HepG2 (cell line): ENCODE results near the gene GMFB. TPM values are rescaled to one million over a fixed set of nuclear protein-coding genes. Genes with fewer than 3 reads are reported as not detected.

ENCODE experiments used
- ARID5B ChIP-seq: IDR thresholded peaks from 2 replicates; pipeline ENCODE4 v1.4.0; 2020; ENCODE audit warnings: mild to moderate bottlenecking, missing genetic modification reagents
- BHLHE40 ChIP-seq: IDR thresholded peaks from 2 replicates; pipeline ENCODE4 v1.6.1; 2011; ENCODE audit warnings: low read length, improper control_type of control experiment
- CEBPB ChIP-seq: IDR thresholded peaks from 2 replicates; pipeline ENCODE4 v1.6.1; 2011; ENCODE audit warnings: low read depth, low read length, improper control_type of control experiment, borderline replicate concordance
- DNMT1 ChIP-seq: sonication (generic); formaldehyde crosslinking; IDR thresholded peaks from 2 replicates; pipeline ENCODE4 v1.5.1; 2020; ENCODE audit warnings: mild to moderate bottlenecking, missing genetic modification reagents
- EEA1 ChIP-seq: sonication (generic); formaldehyde crosslinking; IDR thresholded peaks from 2 replicates; pipeline ENCODE4 v1.5.1; 2020; ENCODE audit warnings: mild to moderate bottlenecking, missing genetic modification reagents, borderline replicate concordance
- FUBP1 ChIP-seq: sonication (generic); formaldehyde crosslinking; IDR thresholded peaks from 2 replicates; pipeline ENCODE4 v1.5.1; 2020; ENCODE audit warnings: missing genetic modification reagents, mild to moderate bottlenecking, borderline replicate concordance
- KDM5A ChIP-seq: fragments of 200-600 bp; sonication (generic); IDR thresholded peaks from 2 replicates; pipeline ENCODE4 v1.7.0; 2018; ENCODE audit warnings: antibody characterized with exemption, mild to moderate bottlenecking, low read length, borderline replicate concordance
- POGK ChIP-seq: sonication (generic); formaldehyde crosslinking; conservative IDR thresholded peaks from 2 replicates; pipeline ENCODE4 v1.8.0; 2022; ENCODE audit warnings: mild to moderate bottlenecking, moderate library complexity, missing genetic modification reagents
- RXRB ChIP-seq: IDR thresholded peaks from 2 replicates; pipeline ENCODE4 v1.6.1; 2016; ENCODE audit warnings: borderline replicate concordance, missing genetic modification reagents, missing compliant biosample characterization
- SALL1 ChIP-seq: sonication (generic); formaldehyde crosslinking; IDR thresholded peaks from 2 replicates; pipeline ENCODE4 v1.8.0; 2022; ENCODE audit warnings: mild to moderate bottlenecking, missing genetic modification reagents
- ZBTB42 ChIP-seq: sonication (generic); formaldehyde crosslinking; IDR thresholded peaks from 2 replicates; pipeline ENCODE4 v1.5.0; 2020; ENCODE audit warnings: mild to moderate bottlenecking, missing genetic modification reagents
- ZFX ChIP-seq: sonication (generic); formaldehyde crosslinking; IDR thresholded peaks from 2 replicates; pipeline ENCODE4 v1.4.0; 2020; ENCODE audit warnings: mild to moderate bottlenecking, low read depth, missing genetic modification reagents, moderate library complexity
- ZNF256 ChIP-seq: sonication (generic); formaldehyde crosslinking; conservative IDR thresholded peaks from 2 replicates; pipeline ENCODE4 v1.4.0; 2020; ENCODE audit warnings: missing genetic modification reagents
- ZNF276 ChIP-seq: sonication (generic); formaldehyde crosslinking; IDR thresholded peaks from 2 replicates; pipeline ENCODE4 v1.4.0; 2020; ENCODE audit warnings: mild to moderate bottlenecking, low read depth, missing genetic modification reagents
- ZNF333 ChIP-seq: sonication (generic); formaldehyde crosslinking; IDR thresholded peaks from 2 replicates; pipeline ENCODE4 v1.4.0; 2020; ENCODE audit warnings: mild to moderate bottlenecking, missing genetic modification reagents, borderline replicate concordance
- ZNF460 ChIP-seq: sonication (generic); formaldehyde crosslinking; IDR thresholded peaks from 2 replicates; pipeline ENCODE4 v1.5.1; 2020; ENCODE audit warnings: missing genetic modification reagents, mild to moderate bottlenecking, borderline replicate concordance
- ZNF644 ChIP-seq: IDR thresholded peaks from 2 replicates; pipeline ENCODE4 v1.6.1; 2016; ENCODE audit warnings: low read depth
- ZNF850 ChIP-seq: sonication (generic); formaldehyde crosslinking; conservative IDR thresholded peaks from 2 replicates; pipeline ENCODE4 v1.9.0; 2021; ENCODE audit warnings: mild to moderate bottlenecking, missing genetic modification reagents
- polyA plus RNA-seq, 8 experiments: library from polyadenylated mRNA; depleted of rRNA in 3 of 8; stranded (reverse) in 7 of 8; unstranded in 1 of 8; fragments of >200 nt; fragmentation: Illumina TruSeq in 4 of 8; extraction: Trizol in 4 of 8; gene quantifications; 2 replicates each; pipeline versions ENCODE4 v1.2.1 to v1.2.3, GENCODE V29; 2011 to 2016; ENCODE audit warnings: low read depth in 4 of 8, missing spikeins in 1 of 8, mixed read lengths in 1 of 8; ENCODE audit not compliant: insufficient read depth in 1 of 8
- total RNA-seq, 5 experiments: library from RNA; depleted of rRNA; stranded (reverse); fragments of >200 nt; fragmentation: Illumina TruSeq; extraction: Trizol; gene quantifications; 2 replicates each; pipeline ENCODE4 v1.2.3, GENCODE V29; 2016; ENCODE audit warnings: low read depth in 1 of 5

The GMFB gene
- total and polyA plus RNA-seq, 2 of the 13 experiments (the other 11 are each of a cell fraction or from before 2014, with no cell fraction given) = 17.3 to 68.2 TPM

- TF ChIP-seq BHLHE40 (no peak), EEA1 (CRISPR knock-in tag) (no peak), ZNF276 (CRISPR knock-in tag) (peak; percentile 64; the same call in 1 of the 2 replicates), RXRB (no peak), ZNF850 (CRISPR knock-in tag) (no peak), ZNF256 (no peak), ZNF333 (0 out of 2 replicates have a peak, but pooled peaks have one; percentile 68), CEBPB (0 out of 2 replicates have a peak, but pooled peaks have one; percentile 16), ZNF460 (CRISPR knock-in tag) (no peak), POGK (CRISPR knock-in tag) (no peak), ZBTB42 (CRISPR knock-in tag) (no peak), FUBP1 (no peak), ZNF644 (CRISPR knock-in tag) (no peak), KDM5A (no peak), DNMT1 (CRISPR knock-in tag) (no peak), ZFX (CRISPR knock-in tag) (peak; percentile 48), SALL1 (peak; percentile 68), ARID5B (CRISPR knock-in tag) (peak; percentile 37; the same call in 1 of the 2 replicates)
Observed at GRCh38 chr14:54451121-54451601, 37.6 kb downstream of the GMFB start (continued).
